ENCODE results near the gene PLK5. TPM values are rescaled to one million over a fixed set of nuclear protein-coding genes. Genes with fewer than 3 reads are reported as not detected.

Gene PLK5
- total RNA-seq, 1 experiment from 2014 or later = 0.57 TPM

- no peak for DNase-seq
- Histone ChIP-seq H3K79me1 (ENCODE audit: insufficient read depth, low read depth, low read length, poor library complexity, severe bottlenecking) (peaks cover 8% of the 10 kb centered on the region), H3K27me3 (ENCODE audit: insufficient read depth, low read length) (no peaks in the 10 kb centered on the region), H3K23me2 (ENCODE audit: insufficient read length, low read depth, low read length, poor library complexity, severe bottlenecking) (no peaks in the 10 kb centered on the region), H4K5ac (ENCODE audit: insufficient read length, low read depth, low read length) (no peak overlapping the region), H4K20me1 (ENCODE audit: control insufficient read depth, insufficient read depth, insufficient read length) (no peaks in the 10 kb centered on the region), H3K23ac (ENCODE audit: insufficient read length, low read depth, low read length) (no peak overlapping the region), H2BK15ac (ENCODE audit: low read depth, low read length) (no peak overlapping the region), H3K9ac (ENCODE audit: extremely low read depth, insufficient read length, low read length) (no peak overlapping the region), H2BK5ac (ENCODE audit: insufficient read length, low read length) (no peak overlapping the region), H3K56ac (ENCODE audit: insufficient read length, low read depth, low read length) (no peak overlapping the region), H4K91ac (ENCODE audit: insufficient read length, low read depth, low read length) (no peak overlapping the region), H3K18ac (ENCODE audit: insufficient read length, low read depth, low read length) (no peak overlapping the region), H2AK5ac (ENCODE audit: insufficient read length, low read length) (no peak overlapping the region), H3K79me2 (ENCODE audit: insufficient read depth, low read length) (peaks cover 41% of the 10 kb centered on the region; the same call in 1 of the 2 replicates), H3K4me2 (ENCODE audit: insufficient read depth, insufficient read length, low read length) (no peak overlapping the region), H3T11ph (ENCODE audit: low read length) (no peak overlapping the region), H3K27ac (ENCODE audit: insufficient read length, low read depth, low read length) (no peak overlapping the region), H2BK120ac (ENCODE audit: low read depth, low read length, poor library complexity, severe bottlenecking) (no peak overlapping the region), H2AFZ (ENCODE audit: low read length) (no peak overlapping the region), H2BK12ac (ENCODE audit: insufficient read length, low read depth, low read length) (no peak overlapping the region), H3K9me3 (ENCODE audit: control insufficient read depth, low read depth, low read length) (no peaks in the 10 kb centered on the region), H3K14ac (ENCODE audit: insufficient read depth, low read length) (no peak overlapping the region; the same call in 1 of the 2 replicates), H3K4me1 (ENCODE audit: insufficient read depth, low read length) (no peaks in the 10 kb centered on the region), H3K4ac (ENCODE audit: low read depth, low read length) (no peak overlapping the region), H2BK20ac (ENCODE audit: low read depth, low read length, poor library complexity, severe bottlenecking) (no peak overlapping the region), H4K8ac (replicated peaks; ENCODE audit: insufficient read length, low read depth, low read length) (no peak overlapping the region)
- Mint-ChIP-seq H3K4me3 (no peak overlapping the region), H3K9me3 (no peaks in the 10 kb centered on the region), H3K27ac (peak overlapping the region; percentile 49 to 84 (median 52); a peak in 1 of 7 replicates), H3K36me3 (ENCODE audit: insufficient read depth in 1 of 3, low read depth in 3 of 3) (peaks cover 8 to 51% (median 43%) of the 10 kb centered on the region in 3 experiments; a peak in 6 of 7 replicates), H3K4me1 (peaks cover 0 to 11% of the 10 kb centered on the region in 2 experiments; a peak in 2 of 4 replicates), H3K27me3 (ENCODE audit: low read depth) (no peaks in the 10 kb centered on the region)
- no peak for TF ChIP-seq CTCF (conservative IDR thresholded peaks at IDR 0.05)
- WGBS (ENCODE audit: extremely low coverage, insufficient read length, low lambda C conversion rate) = no CpG with 5 or more reads among the region's 17 CpGs
These were observed 37.5 kb downstream of the PLK5 start for GRCh38 chr19:1561236-1561842.
